ENCODE data around the gene CCDC117.
"Not testable (repeated sequence)": the region's sequence is repeated elsewhere in the genome, so short reads cannot be mapped to it uniquely, and the experiment has no call there.

Gene CCDC117, protein sequence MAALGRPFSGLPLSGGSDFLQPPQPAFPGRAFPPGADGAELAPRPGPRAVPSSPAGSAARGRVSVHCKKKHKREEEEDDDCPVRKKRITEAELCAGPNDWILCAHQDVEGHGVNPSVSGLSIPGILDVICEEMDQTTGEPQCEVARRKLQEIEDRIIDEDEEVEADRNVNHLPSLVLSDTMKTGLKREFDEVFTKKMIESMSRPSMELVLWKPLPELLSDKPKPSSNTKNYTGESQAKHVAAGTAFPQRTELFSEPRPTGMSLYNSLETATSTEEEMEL

DNA sequence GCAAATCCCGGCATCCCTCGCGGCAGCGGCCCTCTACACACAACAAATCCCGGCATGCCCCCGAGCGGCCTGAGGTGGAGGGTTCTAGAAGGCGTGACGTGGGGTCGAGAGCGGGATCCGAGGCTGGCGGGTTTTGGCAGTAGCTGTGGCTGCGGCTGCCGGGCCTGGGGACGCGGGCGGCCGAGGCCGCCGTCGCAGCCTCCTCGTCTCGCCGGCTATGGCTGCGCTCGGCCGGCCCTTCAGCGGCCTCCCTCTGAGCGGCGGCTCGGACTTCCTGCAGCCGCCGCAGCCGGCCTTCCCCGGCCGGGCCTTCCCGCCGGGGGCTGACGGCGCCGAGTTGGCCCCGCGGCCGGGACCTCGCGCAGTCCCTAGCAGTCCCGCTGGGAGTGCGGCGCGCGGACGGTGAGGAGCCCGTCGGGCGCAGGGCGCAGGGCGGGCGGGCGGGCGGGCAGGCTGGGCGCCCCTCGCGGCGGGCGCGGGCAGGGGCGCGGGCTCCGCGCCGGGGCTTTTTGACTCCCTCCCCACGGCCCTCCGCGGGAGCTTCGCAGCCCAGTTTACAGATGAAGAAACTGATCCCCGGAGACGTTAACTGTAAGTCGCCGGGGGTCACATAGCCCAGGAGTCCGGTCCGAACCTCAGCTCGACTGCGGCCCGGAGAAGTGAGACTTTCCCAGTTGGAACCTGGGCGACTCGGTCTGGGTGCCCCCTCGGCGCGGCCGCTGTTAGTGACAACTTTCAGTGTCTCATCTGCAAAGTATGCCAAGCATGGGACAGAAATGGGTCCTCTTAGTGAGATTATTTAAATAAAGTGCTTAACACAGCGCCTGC lies at the start of gene CCDC117:
Gene CCDC117 (plus strand): TSS at position 63 of the 828 bp plus-strand sequence. CDS start 155 bp downstream, at position 218.
- DNase-seq = peak; percentile 95

DNA sequence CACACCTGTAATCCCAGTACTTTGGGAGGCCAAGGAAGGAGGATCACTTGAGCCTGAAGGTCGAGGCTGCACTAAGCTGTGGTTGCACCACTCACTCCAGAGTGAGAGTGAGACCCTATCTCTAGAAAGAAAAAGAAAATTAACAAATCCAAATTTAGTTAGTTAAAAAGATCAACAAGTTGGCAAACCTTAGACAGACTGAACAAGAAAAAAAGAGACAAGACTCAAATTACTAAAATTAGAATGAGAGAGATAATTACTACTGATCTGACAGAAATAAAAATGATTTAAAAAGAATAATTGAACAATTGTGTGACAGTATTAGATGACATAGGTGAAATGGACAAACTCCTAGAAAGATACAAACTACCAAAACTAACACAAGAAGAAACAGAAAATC lies 44.5 kb upstream of the CCDC117 start:
- no peak for DNase-seq

DNA sequence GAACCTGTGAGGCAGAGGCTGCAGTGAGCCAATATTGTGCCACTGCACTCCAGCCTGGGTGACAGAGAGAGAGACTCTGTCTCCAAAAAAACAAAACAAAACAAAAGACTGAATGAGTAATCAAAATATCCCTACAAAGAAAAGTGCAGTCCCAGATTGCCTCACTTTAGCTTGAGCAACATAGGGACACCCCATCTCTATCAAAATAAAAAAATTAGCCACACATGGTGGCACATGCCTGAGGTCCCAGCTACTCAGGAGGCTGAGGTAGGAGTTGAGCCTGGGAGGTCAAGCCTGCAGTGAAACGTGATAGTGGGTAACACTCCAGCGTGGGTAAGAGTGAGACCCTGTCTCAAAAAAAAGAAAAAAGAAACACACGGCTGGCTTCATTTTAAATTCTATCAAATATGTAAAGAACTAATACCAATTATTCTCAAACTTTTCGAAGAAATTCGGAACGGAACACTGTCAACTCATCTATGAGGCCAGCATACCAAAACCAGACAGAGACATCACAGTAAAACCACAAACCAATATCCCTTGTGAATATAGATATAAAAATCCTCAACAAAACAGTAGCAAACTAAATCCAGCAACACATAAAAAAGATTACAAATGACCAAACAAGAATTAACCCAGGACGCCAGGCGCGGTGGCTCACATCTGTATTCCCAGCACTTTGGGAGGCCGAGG lies 43.7 kb upstream of the CCDC117 start:
- no peak for DNase-seq

DNA sequence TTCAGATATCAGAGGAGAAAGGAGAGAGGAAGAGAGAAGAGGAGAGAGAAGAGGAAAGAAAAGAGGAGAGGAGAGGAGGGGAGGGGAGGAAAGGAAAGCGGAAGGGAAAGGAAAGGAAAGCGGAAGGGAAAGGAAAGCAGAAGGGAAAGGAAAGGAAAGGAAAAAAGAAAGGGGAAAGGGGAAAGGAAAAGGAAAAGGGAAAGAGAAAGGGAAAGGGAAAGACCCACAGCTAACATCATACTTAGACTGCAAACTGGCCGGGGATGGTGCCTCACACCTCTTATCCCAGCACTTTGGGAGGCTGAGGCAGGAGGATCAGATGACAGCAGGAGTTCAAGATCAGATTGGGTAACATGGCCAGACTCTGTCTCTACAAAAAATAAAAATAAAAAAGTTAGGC lies 42.3 kb upstream of the CCDC117 start:
- no peak for DNase-seq

DNA sequence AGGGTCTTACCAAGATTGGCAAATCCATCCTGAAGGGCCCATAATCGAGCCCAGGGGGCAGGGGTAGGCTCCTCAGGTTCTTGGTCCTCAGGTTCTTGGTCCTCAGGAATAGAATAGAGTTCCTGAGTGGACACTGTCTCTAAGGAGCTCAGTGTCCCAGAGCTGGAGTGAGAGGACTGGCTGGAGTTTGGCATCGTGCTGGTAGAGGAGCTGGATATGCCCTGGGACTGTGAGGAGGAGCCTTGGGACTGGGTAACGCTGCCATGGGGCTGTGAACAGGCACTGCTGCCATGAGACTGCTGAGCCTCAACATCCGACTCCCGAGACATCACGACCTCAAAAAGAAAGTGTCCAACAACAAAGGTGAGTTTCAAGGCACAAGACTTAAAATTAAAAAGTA lies 38.1 kb upstream of the CCDC117 start:
- DNase-seq = no peak

DNA sequence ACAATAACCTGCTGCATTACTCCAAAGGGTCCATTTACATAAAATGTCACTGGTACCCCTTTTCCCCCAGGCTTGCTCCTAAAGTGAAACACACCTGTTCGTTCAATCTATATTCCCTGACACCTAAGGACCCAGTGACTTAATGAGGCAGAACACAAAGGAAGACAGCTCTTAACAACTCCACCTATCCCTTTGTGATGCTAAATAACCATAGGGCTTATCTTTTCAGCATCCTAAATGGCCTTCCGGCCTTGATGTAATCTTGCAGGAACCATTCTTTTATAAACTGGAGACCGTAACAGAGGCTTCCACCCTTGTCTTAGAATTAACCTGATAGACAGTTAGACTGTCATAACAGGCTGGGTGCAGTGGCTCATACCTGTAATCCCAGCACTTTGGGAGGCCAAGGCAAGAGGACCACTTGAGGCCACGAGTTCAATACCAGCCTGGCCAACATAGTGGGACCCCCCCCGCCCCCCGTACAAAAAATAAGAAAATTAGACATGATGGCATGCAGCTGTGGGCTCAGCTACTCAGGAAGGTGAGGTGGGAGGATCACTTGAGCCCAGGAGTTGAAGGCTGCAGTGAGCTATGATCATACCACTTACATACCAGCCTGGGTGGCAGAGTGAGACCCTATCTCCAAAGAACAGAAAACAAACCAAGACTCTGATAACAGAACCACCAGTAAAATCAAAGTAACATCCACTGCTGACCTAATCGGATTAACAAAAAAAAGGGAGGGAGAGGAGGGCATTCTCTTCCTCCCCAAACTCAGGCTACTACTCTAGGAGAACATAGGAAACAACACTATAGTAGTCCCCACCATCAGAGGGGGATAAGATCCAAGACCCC lies 36.0 kb upstream of the CCDC117 start:
- DNase-seq = no peak

DNA sequence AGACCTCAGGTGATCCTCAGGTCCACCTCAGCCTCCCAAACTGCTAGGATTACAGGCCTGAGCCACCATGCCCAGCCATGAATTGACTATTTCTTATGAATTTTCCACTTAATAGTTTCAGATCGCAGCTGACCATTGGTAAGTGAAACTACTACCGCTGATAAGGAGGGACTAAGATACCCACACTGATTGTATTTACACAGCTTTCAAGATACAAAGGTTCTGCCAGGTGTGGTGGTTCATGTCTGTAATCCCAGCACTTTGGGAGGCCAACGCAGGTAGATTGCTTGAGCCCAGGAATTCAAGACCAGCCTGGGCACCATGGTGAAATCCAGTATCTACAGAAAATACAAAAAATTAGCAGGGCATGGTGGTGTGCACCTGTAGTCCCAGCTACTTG lies 34.8 kb upstream of the CCDC117 start:
- no peak for DNase-seq

DNA sequence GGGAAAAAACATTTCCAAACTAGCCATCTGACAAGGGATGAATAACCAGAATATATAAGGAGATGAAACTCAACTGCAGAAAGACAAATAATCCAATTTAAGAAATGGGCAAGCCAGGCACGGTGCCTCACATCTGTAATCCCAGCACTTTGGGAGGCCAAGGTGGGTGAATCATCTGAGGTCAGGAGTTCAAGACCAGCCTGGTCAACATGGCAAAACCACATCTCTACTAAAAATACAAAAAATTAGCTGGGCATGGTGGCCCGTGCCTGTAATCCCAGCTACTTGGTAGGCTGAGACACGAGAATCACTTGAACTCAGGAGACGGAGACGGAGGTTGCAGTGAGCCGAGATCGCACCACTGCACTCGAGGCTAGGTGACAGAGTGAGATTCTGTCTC lies 33.6 kb upstream of the CCDC117 start:
- DNase-seq = not testable (repeated sequence)

DNA sequence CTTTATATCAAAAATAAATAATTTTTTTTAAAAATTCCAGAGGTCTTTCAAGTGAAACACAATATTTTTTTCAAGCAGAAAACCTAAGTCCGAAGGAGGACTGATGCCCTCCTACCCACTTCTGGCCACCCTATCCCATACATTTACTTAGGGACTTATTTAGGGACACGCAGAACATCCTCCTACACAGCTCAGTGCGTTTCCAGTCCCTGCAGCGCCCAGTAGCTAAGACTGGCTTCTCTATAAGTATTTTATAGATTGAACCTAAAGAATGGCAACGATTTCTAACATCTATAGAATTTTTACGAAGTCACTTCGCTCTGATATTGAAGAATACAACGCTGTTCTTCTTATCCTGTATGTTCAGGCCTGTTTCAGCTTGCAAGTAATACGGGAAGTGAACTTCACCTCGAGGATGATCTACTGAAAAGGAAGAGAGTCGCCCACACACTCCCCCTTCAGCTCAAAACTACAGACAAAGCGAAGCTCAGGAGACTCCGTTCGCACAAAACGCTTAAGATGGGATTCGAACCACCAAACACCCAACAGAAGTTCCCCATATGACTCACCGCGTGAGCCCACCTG lies 31.2 kb upstream of the CCDC117 start:
- no peak for DNase-seq

DNA sequence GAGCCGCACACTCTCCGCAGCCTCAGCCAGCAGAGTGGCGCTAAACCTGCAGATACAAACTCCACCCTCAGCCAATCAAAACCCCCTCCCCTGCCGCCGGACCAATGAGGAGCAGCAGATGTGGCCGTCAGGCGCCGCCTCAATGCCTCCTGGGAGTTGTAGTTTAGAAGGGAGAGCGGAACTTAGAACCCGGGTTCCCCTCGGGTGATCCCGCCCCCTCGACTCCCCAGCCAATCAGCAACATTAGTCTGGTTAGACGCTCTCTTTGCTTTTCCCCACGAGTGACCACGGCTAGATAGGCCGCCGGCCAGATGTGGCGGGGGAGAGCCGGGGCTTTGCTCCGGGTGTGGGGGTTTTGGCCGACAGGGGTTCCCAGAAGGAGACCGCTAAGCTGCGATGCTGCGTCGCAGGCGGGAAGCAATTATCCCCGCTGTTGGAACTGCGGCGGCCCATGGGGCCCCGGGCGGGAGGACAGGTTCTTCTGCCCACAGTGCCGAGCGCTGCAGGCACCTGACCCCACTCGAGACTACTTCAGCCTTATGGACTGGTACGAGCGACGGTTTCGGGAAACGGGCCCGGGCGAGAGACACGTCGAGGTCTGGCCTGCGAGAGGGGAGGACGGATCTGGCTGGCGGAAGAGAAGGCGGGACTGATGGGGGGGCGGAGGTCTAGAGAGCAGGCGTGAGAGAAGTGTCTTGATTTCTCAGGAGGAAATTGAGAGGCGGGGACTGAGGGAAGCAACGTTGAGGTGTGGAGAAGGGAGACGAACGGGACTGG lies 30.5 kb upstream of the CCDC117 start, which contains the start of the genes CHEK2 and HSCB:
Gene CHEK2 (minus strand): TSS at position 36 of the 777 bp plus-strand sequence. CDS start 7,099 bp downstream, outside the sequence.
Gene HSCB (plus strand): TSS at position 255 of the 777 bp plus-strand sequence. CDS start 57 bp downstream, at position 312.
- peak; percentile 98 for DNase-seq

DNA sequence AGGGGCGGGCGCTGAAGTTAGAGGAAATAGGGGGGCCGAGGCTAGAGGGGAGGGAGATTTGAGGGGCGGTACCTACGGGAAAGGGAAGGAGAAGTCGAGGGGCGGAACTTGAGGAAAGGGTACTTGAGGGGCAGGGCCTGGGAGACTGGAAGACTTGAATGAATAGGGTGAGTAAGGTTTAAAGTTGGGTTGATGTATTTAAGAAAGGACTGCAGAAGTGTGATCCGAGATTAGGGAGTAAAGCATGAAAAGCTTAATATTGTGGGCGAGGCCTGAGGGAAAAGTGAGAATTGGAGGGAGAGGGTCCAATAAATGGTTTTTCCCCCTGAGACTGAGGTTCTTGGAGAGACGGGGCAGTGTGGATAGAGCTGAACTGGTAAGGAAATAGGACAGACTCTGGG lies 29.9 kb upstream of the CCDC117 start:
- DNase-seq = no peak

DNA sequence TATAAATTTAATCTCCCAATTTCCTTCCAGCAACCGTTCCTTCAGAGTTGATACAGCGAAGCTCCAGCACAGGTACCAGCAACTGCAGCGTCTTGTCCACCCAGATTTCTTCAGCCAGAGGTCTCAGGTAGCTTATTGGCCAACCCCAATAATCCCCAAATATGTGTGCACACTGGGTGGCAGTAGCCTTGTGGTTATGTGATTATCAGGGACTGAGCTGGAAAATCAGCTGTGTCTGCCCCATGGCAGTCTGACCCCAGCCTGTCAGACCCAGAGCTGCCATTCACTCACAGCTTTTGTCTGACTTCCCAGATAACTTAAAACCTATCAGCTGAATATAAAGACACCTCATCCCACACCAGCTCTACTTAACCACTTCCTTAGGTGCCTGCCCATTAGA lies 28.6 kb upstream of the CCDC117 start:
- DNase-seq = no peak

DNA sequence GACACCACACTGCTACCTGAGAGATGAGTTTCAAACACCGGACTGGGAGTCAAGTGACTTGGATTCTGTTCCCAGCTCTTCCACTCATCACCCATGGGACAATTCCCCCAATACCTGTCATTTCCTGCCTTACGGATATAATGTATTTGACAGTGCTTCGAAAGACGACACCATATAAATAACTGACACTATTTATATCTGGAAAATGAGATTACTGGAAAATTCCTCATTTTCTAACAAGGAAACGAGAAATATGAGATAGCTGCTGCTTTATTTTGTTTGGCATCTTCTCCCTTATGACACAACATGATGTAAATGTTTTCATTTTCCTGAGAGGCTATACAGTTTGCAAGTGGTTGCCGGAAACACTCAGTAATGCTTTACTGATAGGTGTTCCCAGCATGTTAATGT lies 22.0 kb upstream of the CCDC117 start:
- no peak for DNase-seq

DNA sequence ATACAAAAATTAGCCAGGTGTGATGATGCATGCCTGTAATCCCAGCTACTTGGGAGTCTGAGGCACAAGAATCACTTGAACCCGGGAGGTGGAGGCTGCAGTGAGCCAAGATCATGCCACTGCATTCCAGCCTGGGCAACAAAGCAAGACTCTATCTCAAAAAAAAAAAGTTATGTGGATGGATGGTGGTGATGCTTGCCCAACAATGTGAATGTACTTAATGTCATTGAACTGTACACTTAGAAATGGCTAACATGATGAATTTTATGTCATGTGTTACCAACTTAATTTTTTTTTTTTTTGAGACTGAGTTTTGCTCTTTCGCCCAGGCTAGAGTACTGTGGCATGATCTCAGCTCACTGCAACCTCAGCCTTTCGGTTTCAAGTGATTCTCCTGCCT lies 18.0 kb upstream of the CCDC117 start:
- not testable (repeated sequence) for DNase-seq

DNA sequence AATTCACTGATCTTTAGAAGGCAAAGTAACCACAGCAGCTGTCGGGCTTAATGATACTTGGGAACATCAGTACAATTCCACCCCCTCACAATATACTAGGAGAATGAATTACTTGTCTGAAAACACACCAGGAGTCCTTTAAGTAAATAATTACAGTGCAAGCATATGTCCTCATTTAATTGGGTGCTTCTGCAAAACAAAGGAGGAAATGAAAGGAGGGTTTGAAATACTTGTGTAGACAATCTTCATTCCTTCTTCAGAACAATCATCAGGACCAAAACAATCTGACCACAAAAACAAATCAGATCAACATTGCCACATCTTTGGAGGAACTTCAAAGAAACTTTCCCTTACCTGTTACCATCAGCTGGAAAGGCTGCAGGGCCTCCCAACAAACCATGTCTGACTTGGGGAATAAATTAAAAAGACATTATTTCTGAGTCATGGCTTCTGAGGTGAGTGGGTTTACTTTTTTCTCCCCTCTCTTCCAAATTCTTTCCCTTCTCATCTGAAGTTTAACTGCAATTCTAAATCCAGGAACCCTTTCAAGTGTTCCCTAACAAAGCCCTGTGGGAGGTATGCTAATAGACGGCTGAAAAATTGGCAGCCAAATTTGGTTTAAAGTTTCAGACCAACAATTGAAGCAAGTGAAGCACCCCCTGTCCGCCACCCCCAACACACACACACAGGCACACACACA lies 12.5 kb upstream of the CCDC117 start:
- DNase-seq = no peak

DNA sequence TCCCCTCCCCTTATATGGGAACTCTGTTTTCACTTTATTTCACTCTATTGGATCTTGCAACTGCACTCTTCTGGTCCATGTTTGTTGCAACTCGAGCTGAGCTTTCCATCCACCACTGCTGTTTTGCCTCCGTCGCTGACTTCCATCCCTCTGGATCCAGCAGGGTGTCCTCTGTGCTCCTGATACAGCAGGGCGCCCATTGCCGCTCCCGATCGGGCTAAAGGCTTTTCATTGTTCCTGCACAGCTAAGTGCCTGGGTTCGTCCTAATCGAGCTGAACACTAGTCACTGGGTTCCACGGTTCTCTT lies 11.1 kb upstream of the CCDC117 start:
- no peak for DNase-seq

DNA sequence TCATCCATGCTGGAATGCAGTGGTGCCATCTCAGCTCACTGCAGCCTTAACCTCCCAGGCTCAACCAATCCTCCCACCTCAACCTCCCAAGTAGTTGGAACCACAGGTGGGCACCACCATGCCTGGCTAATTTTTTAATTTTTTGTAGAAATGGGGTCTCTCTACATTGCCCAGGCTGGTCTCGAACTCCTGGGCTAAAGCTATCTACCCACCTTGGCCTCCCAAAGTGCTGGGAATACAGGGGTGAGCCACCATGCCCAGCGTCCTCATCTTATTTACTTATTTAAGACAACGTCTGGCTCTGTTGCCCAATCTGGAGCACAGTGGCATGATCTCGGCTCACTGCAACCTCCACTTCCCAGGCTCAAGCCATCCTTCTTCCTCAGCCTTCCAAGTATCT lies 10.5 kb upstream of the CCDC117 start:
- DNase-seq = not testable (repeated sequence)

DNA sequence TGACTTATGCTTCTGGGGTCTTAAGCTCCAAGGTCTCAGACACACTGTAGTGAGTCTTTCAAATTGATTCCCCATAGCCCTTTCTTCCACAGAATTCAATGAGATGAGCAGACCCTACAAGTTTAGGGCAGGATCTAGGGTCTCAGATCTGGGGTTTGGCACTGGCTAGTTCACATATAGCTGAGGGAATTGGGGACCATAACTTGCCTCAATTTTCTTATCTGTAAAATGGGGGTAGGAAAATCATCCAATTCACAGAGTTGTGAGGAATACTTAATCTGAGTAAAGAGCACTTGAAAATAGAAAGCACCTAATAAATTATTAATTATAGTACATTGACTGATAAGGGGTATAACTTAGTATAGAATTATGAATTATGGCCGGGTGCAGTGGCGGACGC lies 5.9 kb upstream of the CCDC117 start:
- DNase-seq = no peak

DNA sequence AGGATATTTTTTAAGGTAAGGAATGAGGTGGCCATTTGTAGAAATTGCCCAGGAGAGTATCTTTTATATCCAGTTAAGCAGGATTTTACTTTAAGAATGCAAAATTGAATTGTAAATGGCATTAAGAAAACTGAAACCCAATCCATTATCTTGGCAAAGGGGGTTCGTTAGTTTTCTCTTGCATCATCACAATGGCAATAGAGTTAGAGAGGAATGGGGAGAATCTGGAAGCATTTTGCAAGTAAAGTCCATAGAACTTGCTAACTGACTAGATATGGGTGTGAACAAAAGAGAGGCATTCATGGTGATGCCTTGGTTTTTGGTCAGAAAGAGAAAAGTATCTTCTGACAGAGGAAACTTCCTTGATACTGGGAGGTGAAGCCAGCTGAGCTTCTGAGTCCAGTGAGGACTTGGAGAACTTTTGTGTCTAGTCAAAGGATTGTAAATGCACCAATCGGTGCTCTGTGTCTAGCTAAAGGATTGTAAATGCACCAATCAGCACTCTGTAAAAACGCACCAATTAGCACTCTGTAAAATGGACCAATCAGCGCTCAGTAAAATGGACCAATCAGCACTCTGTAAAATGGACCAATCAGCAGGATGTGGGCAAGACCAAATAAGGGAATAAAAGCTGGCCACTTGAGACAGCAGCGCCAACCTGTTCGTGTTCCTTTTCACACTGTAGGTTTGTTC lies 3.6 kb upstream of the CCDC117 start:
- no peak for DNase-seq

DNA sequence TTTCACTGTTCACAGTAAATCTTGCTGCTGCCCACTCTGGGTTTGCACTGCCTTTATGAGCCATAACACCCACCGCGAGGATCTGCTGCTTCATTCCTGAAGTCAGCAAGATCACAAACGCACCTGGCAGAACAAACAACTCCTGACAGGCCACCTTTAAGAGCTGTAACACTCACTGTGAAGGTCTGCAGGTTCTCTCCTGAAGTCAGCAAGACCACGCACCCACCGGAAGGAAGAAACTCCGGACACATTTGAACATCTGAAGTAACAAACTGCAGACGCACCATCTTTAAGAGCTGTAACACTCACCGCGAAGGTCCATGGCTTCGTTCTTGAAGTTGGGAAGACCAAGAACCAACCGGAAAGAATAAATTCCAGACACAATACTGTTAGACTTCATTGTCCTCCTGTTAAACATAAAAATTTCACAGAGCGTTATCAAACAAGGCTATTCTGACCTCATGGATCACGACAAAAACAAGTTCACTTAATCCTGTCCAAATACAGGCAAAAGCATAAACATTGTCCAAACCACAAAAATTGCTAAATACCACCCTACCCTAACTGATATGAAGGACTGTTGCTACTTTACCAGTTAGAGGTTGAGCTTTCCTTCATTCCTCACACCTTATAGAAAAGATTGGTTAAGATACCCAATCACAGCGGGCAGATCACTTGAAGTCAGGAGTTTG lies 3.0 kb upstream of the CCDC117 start:
- no peak for DNase-seq

Data from CD4-positive, alpha-beta T cell treated with Interferon gamma for 1 hour (primary cell).